NB4 (cell line): ENCODE results near the gene AGTPBP1.

Experiments used
- CTCF ChIP-seq: IDR thresholded peaks from one replicate; pipeline ENCODE4 v1.5.1; 2012; ENCODE audit warnings: low read depth, low read length
- MAX ChIP-seq: IDR thresholded peaks from 2 replicates; pipeline ENCODE4 v1.6.1; 2011; ENCODE audit warnings: low read depth, low read length
- POLR2A ChIP-seq: IDR thresholded peaks from 2 replicates; pipeline ENCODE4 v1.6.1; 2011; ENCODE audit warnings: mild to moderate bottlenecking; ENCODE audit not compliant: insufficient read length; ENCODE audit errors: extremely low read depth

GRCh38 chr9:85662573-85662972, 79.2 kb downstream of the AGTPBP1 start:
- TF ChIP-seq POLR2A, result no peak
- no peak for TF ChIP-seq CTCF
- no peak for TF ChIP-seq MAX
